Heart left ventricle (tissue), 13 donors: Measurements from ENCODE around the gene IKBKG.

ENCODE experiments used
- CTCF ChIP-seq, 12 donors: fragments of 200-600 bp; sonication (generic) in 4 of 12; IDR thresholded peaks; one replicate each; pipeline versions ENCODE4 v1.5.0 to v1.8.0; 2018 to 2022; ENCODE audit warnings: antibody characterized with exemption in 12 of 12, mild to moderate bottlenecking in 5 of 12
- POLR2A ChIP-seq, 2 donors: fragments of 450-650 bp; IDR thresholded peaks; one replicate each; pipeline ENCODE4 v1.6.1; 2017; ENCODE audit warnings: antibody characterized with exemption in 2 of 2, mild to moderate bottlenecking in 2 of 2, moderate library complexity in 2 of 2
- donor health status: ischemic (EF 13 %, LVEDD 7.1; RV severe dilation, severe dysfunction).
- donor health status: DM: no; HTN: yes; CAD: no.
- donor health status: DM: no; HTN: no; CAD: no.
- donor health status: ischemic (EF 25% LVEDD 6.9; RV normal size, moderate dysfunction).
- donor health status: ischemic (EF 25% LVEDD 5.7; RV mildly dilated, moderate dysfunction).
- donor health status: ischemic (EF 35%, LVEDD 5.7; RV mildly dilated, moderate dysfunction).
- donor health status: nonischemic (EF 11% LVEDD 7.7; RV severe dilation, severe dysfunction).
- donor health status: DM: yes; HTN: yes; CAD: no.
- donor health status: PGD.
- donor health status: ischemic (EF 29% LVEDD 5.4; RV normal size, mild dysfunction).
- donor health status: nonischemic (EF 23%, LVEDD 6.1; RV moderate dilation, normal function).

GRCh38 chrX:154598656-154599055 lies 51.2 kb downstream of the IKBKG start:
- TF ChIP-seq CTCF (IDR thresholded peaks at IDR 0.05), result no peak
- no peak for TF ChIP-seq POLR2A (IDR thresholded peaks at IDR 0.05)
